Measurements from ENCODE around the gene CALHM2.
A peak's percentile ranks its signal among the peaks of the same experiment; 100 is the strongest.

CALHM2 gene

DNA sequence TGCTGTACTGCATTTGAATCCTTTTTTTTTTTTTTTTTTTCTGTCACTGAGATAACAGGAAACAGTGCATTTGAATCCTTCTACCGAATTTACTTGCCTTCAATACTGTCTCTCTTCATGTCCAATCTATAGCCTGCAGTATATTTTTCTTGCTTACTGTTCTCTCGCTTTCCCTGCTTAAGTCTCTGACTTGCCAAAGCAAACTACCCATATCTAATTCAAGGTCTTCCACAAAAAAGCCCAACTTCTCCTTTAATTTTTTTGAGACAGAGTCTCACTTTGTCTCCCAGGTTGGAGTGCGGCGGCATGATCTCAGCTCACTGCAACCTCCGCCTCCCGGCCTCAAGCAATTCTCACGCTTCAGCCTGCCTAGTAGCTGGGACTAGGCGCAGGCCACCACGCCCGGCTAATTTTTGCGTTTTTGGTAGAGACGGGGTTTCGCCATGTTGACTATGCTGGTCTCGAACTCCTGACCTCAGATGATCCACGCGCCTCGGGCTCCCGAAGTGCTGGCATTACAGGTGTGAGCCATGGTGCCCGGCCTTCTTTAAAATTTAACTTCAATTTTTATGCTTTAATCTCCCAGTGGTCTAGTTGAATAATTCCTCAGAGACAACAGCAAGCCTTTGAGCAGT lies 54.9 kb downstream of the CALHM2 start:
- Histone ChIP-seq H3K4me3 (ENCODE audit: control insufficient read depth in 1 of 7, extremely low read depth in 1 of 7, insufficient read depth in 4 of 7, low read depth in 2 of 7, low read length in 6 of 7) (peak overlapping the region in 6 of 7 experiments; percentile 52 to 97 (median 92)), H3K36me3 (ENCODE audit: control insufficient read depth in 4 of 4, insufficient read depth in 4 of 4, low read length in 3 of 4) (peaks cover 8 to 42% (median 30%) of the 10 kb centered on the region in 4 experiments), H3K27ac (ENCODE audit: insufficient read depth in 1 of 2, low read depth in 1 of 2, low read length in 2 of 2, poor library complexity in 1 of 2, severe bottlenecking in 2 of 2) (peak overlapping the region; percentile 61 to 92), H3K27me3 (replicated peaks in 2 of 5; ENCODE audit: control insufficient read depth in 4 of 5, insufficient read depth in 5 of 5, low read length in 4 of 5) (no peaks in the 10 kb centered on the region), H3K9me3 (ENCODE audit: control extremely low read depth in 1 of 5, control insufficient read depth in 4 of 5, insufficient read depth in 2 of 5, low read depth in 1 of 5, low read length in 4 of 5) (no peaks in the 10 kb centered on the region), H3K4me1 (ENCODE audit: control extremely low read depth in 1 of 4, control insufficient read depth in 4 of 4, insufficient read depth in 4 of 4, low read length in 3 of 4) (peaks cover 11 to 36% (median 26%) of the 10 kb centered on the region in 4 experiments)
- DNase-seq: peak in 2 of 3 donors; percentile 4 to 9
- WGBS (ENCODE audit: insufficient coverage): 84% methylated on average over 13 of the region's 19 CpGs
- POLR2A ChIA-PET: no interaction called here
- CTCF ChIA-PET: interaction anchor here (1.2 to 1.7 kb wide), 2 partner anchors 19 to 20 kb away, joined by 3 to 5 read pairs; no protein-coding TSS in a partner anchor

DNA sequence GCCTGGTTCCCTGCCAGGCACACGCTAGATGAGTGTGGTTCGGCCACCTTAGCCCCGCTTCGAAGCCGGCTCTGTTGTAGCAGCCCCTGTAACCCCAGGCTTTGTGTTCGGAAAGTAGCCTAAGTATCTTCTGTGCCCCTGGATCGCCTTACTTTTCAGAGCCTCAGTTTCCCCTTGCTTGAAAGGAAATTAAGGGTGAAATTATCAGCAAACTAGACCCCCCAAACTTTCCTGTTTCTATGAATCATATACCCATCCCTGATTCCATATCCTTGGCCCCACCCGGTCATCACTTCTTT lies 55.4 kb downstream of the CALHM2 start:
- no peak for DNase-seq
- Histone ChIP-seq H3K27me3 (replicated peaks in 2 of 5; ENCODE audit: control insufficient read depth in 4 of 5, insufficient read depth in 5 of 5, low read length in 4 of 5) (no peaks in the 10 kb centered on the region), H3K36me3 (ENCODE audit: control insufficient read depth in 4 of 4, insufficient read depth in 4 of 4, low read length in 3 of 4) (peaks cover 8 to 42% (median 29%) of the 10 kb centered on the region in 4 experiments), H3K9me3 (ENCODE audit: control extremely low read depth in 1 of 5, control insufficient read depth in 4 of 5, insufficient read depth in 2 of 5, low read depth in 1 of 5, low read length in 4 of 5) (no peaks in the 10 kb centered on the region), H3K4me1 (ENCODE audit: control extremely low read depth in 1 of 4, control insufficient read depth in 4 of 4, insufficient read depth in 4 of 4, low read length in 3 of 4) (peaks cover 11 to 36% (median 26%) of the 10 kb centered on the region in 4 experiments), H3K27ac (ENCODE audit: insufficient read depth in 1 of 2, low read depth in 1 of 2, low read length in 2 of 2, poor library complexity in 1 of 2, severe bottlenecking in 2 of 2) (peak overlapping the region; percentile 61 to 92), H3K4me3 (ENCODE audit: control insufficient read depth in 1 of 7, extremely low read depth in 1 of 7, insufficient read depth in 4 of 7, low read depth in 2 of 7, low read length in 6 of 7) (peak overlapping the region; percentile 50 to 97 (median 90))
- ChIA-PET POLR2A (interaction anchor here (1.0 kb wide), 1 partner anchor 28 kb away, joined by 3 read pairs; no protein-coding TSS in a partner anchor), CTCF (interaction anchor here (1.7 kb wide), 1 partner anchor 21 kb away, joined by 3 read pairs; no protein-coding TSS in a partner anchor)
- WGBS (ENCODE audit: insufficient coverage): 0% methylated on average over 4 of the region's 8 CpGs
